ENCODE data around the gene PTPRF.

PTPRF gene

GRCh38 chr1:43585557-43585956, 54.9 kb downstream of the PTPRF start:
- DNase-seq = no peak

- DNase-seq = no peak
These were observed 55.6 kb downstream of the PTPRF start for GRCh38 chr1:43586136-43586731.

GRCh38 chr1:43587001-43587400, 56.3 kb downstream of the PTPRF start:
- DNase-seq = no peak

GRCh38 chr1:43587594-43587993, 56.9 kb downstream of the PTPRF start:
- no peak for DNase-seq

- no peak for DNase-seq
These were observed 57.9 kb downstream of the PTPRF start for GRCh38 chr1:43588592-43588991.

GRCh38 chr1:43590388-43590925, 59.8 kb downstream of the PTPRF start:
- DNase-seq = no peak

- no peak for DNase-seq
These were observed 60.5 kb downstream of the PTPRF start for GRCh38 chr1:43591181-43591580.

- DNase-seq = no peak
These were observed 61.5 kb downstream of the PTPRF start for GRCh38 chr1:43592051-43592665.

GRCh38 chr1:43592974-43593683, 62.4 kb downstream of the PTPRF start:
- DNase-seq = no peak

- no peak for DNase-seq
These were observed 65.9 kb downstream of the PTPRF start for GRCh38 chr1:43596579-43596978.

- no peak for DNase-seq
These were observed 66.3 kb downstream of the PTPRF start for GRCh38 chr1:43597028-43597427.

GRCh38 chr1:43597721-43598120, 67.0 kb downstream of the PTPRF start:
- no peak for DNase-seq

- DNase-seq = no peak
These were observed 67.9 kb downstream of the PTPRF start for GRCh38 chr1:43598622-43599021.

- DNase-seq = no peak
These were observed 69.6 kb downstream of the PTPRF start for GRCh38 chr1:43600033-43601020.

GRCh38 chr1:43602990-43603389, 72.3 kb downstream of the PTPRF start:
- DNase-seq = no peak

- DNase-seq = no peak
These were observed 73.5 kb downstream of the PTPRF start for GRCh38 chr1:43604192-43604591.

GRCh38 chr1:43605157-43605556, 74.5 kb downstream of the PTPRF start:
- no peak for DNase-seq

GRCh38 chr1:43605766-43606165, 75.1 kb downstream of the PTPRF start:
- DNase-seq = no peak

GRCh38 chr1:43606624-43607023, 75.9 kb downstream of the PTPRF start:
- DNase-seq = no peak

- DNase-seq = no peak
These were observed 78.1 kb downstream of the PTPRF start for GRCh38 chr1:43608827-43609226.

GRCh38 chr1:43610339-43610738, 79.7 kb downstream of the PTPRF start:
- no peak for DNase-seq

GRCh38 chr1:43611950-43612349, 81.3 kb downstream of the PTPRF start:
- no peak for DNase-seq

- DNase-seq = no peak
These were observed 81.7 kb downstream of the PTPRF start for GRCh38 chr1:43612406-43612805.

Measured in NCI-H524 treated with DMSO at 0.1 percent for 48 hours (cell line).